Measurements from ENCODE around the gene CHN2. TPM values are rescaled to one million over a fixed set of nuclear protein-coding genes. Genes with fewer than 3 reads are reported as not detected.

Gene CHN2
- total RNA-seq, 1 donor from 2014 or later = 8.0 TPM

DNA sequence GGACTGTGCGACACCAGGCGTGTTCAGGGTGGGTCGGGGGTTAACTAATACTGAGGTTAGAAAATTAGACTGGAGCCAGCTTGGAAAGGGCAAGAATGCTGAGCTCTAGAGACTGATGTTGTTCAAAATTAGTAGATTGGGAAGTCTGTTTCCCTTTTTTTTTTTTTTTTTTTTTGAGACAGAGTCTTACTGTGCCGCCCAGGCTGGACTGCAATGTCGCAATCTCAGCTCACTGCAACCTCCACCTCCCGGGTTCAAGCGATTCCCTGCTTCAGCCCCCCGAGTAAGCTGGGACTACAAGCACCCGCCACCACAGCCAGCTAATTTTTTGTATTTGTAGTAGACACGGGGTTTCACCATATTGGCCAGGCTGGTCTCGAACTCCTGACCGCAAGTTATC lies 45.5 kb upstream of the CHN2 start:
- H3K36me3 Mint-ChIP-seq = no peaks in the 10 kb centered on the region
- no peak overlapping the region for H3K4me3 Mint-ChIP-seq
- no peak for DNase-seq (ENCODE audit: low spot score in 2 of 2, unreplicated experiment in 2 of 2)
- no peak overlapping the region for H3K27ac Mint-ChIP-seq
- H3K9me3 Mint-ChIP-seq = no peaks in the 10 kb centered on the region
- H3K27me3 Mint-ChIP-seq (ENCODE audit: low read depth) = peaks cover 29% of the 10 kb centered on the region
- peaks cover 18% of the 10 kb centered on the region for H3K4me1 Mint-ChIP-seq
- TF ChIP-seq, protein P1, sequence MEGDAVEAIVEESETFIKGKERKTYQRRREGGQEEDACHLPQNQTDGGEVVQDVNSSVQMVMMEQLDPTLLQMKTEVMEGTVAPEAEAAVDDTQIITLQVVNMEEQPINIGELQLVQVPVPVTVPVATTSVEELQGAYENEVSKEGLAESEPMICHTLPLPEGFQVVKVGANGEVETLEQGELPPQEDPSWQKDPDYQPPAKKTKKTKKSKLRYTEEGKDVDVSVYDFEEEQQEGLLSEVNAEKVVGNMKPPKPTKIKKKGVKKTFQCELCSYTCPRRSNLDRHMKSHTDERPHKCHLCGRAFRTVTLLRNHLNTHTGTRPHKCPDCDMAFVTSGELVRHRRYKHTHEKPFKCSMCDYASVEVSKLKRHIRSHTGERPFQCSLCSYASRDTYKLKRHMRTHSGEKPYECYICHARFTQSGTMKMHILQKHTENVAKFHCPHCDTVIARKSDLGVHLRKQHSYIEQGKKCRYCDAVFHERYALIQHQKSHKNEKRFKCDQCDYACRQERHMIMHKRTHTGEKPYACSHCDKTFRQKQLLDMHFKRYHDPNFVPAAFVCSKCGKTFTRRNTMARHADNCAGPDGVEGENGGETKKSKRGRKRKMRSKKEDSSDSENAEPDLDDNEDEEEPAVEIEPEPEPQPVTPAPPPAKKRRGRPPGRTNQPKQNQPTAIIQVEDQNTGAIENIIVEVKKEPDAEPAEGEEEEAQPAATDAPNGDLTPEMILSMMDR (IDR thresholded peaks at IDR 0.05; ENCODE audit: unreplicated experiment) = no peak

- Mint-ChIP-seq H3K36me3 (no peaks in the 10 kb centered on the region), H3K27ac (no peak overlapping the region), H3K27me3 (ENCODE audit: low read depth) (peaks cover 14% of the 10 kb centered on the region), H3K4me1 (peaks cover 15% of the 10 kb centered on the region), H3K9me3 (no peaks in the 10 kb centered on the region), H3K4me3 (no peak overlapping the region)
- TF ChIP-seq, protein P1 (IDR thresholded peaks at IDR 0.05; ENCODE audit: unreplicated experiment) = no peak
- no peak for DNase-seq (ENCODE audit: low spot score in 2 of 2, unreplicated experiment in 2 of 2)
Measured at GRCh38 chr7:29150856-29151255, 43.7 kb upstream of the CHN2 start.

- TF ChIP-seq, protein P1 (IDR thresholded peaks at IDR 0.05; ENCODE audit: unreplicated experiment) = no peak
- Mint-ChIP-seq H3K36me3 (no peaks in the 10 kb centered on the region), H3K4me1 (peaks cover 33% of the 10 kb centered on the region), H3K4me3 (no peak overlapping the region), H3K9me3 (no peaks in the 10 kb centered on the region), H3K27me3 (ENCODE audit: low read depth) (peaks cover 1% of the 10 kb centered on the region), H3K27ac (no peak overlapping the region)
- DNase-seq (ENCODE audit: low spot score in 2 of 2, unreplicated experiment in 2 of 2) = no peak
Measured at GRCh38 chr7:29154076-29154475, 40.5 kb upstream of the CHN2 start.

- no peaks in the 10 kb centered on the region for H3K36me3 Mint-ChIP-seq
- H3K9me3 Mint-ChIP-seq = no peaks in the 10 kb centered on the region
- H3K27me3 Mint-ChIP-seq (ENCODE audit: low read depth) = peaks cover 1% of the 10 kb centered on the region
- TF ChIP-seq, protein P1 (IDR thresholded peaks at IDR 0.05; ENCODE audit: unreplicated experiment) = no peak
- no peak overlapping the region for H3K4me3 Mint-ChIP-seq
- H3K4me1 Mint-ChIP-seq = peaks cover 33% of the 10 kb centered on the region
- H3K27ac Mint-ChIP-seq = no peak overlapping the region
- no peak for DNase-seq (ENCODE audit: low spot score in 2 of 2, unreplicated experiment in 2 of 2)
Measured at GRCh38 chr7:29156907-29157452, 37.6 kb upstream of the CHN2 start.

DNA sequence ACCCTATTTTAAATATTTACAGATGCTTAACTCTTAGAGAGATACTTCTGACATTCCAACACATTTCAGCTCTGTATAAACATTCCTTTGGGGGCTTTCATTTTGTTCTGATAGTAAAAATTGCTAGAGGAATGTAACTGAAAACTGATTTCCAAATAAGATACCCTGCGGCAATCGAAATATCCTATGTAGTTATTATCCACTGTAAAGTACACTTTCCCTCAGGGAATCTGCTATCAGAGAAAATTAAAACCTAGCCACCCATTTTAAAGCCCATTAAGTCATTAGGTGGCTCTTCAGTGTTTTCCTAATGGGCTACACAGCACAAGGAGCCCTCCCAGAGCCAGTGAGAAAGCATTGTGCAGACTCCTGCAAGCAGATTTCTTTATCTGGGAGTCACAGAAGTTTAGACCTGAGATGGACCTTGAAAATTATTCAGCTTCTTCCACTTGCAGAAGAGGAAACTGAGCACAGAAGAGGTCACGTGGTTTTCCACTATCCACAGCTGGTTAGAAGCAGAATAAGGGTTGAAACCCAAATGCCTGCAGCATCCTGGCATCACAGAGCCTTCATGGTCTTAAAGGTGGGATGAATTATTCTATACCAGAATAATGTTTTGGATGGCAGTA lies 35.7 kb upstream of the CHN2 start:
- TF ChIP-seq, protein P1 (IDR thresholded peaks at IDR 0.05; ENCODE audit: unreplicated experiment) = no peak
- Mint-ChIP-seq H3K27ac (no peak overlapping the region), H3K9me3 (no peaks in the 10 kb centered on the region), H3K36me3 (no peaks in the 10 kb centered on the region), H3K27me3 (ENCODE audit: low read depth) (peaks cover 1% of the 10 kb centered on the region), H3K4me1 (peaks cover 33% of the 10 kb centered on the region), H3K4me3 (no peak overlapping the region)
- DNase-seq (ENCODE audit: low spot score in 2 of 2, unreplicated experiment in 2 of 2) = no peak
